Measurements from ENCODE around the gene PSAPL1.

GRCh38 chr4:7390336-7390735 lies 44.4 kb downstream of the PSAPL1 start:
- no peak for TF ChIP-seq POLR2AphosphoS5 (IDR thresholded peaks at IDR 0.05)
- TF ChIP-seq CTCF (IDR thresholded peaks at IDR 0.05) = no peak
